ENCODE data around the gene PNCK.

GRCh38 chrX:153633048-153633447 lies 40.6 kb downstream of the PNCK start:
- no peak for TF ChIP-seq CTCF (conservative IDR thresholded peaks at IDR 0.05 in 1 of 2, IDR thresholded peaks at IDR 0.05 in 1 of 2; ENCODE audit: extremely low read depth in 1 of 2, insufficient read depth in 1 of 2, low read depth in 1 of 2, low read length in 2 of 2)
- TF ChIP-seq EZH2 (IDR thresholded peaks at IDR 0.05; ENCODE audit: borderline replicate concordance, low read length): no peak

Measured in mammary epithelial cell (primary cell).